Hair follicle dermal papilla cell (primary cell): ENCODE measurements around the gene DPY19L3. TPM values are rescaled to one million over a fixed set of nuclear protein-coding genes. Genes with fewer than 3 reads are reported as not detected.

Experiments
- total RNA-seq: library from RNA; depleted of rRNA; stranded (reverse); fragments of >200 nt; gene quantifications from 2 replicates; pipeline ENCODE4 v1.2.3, GENCODE V29; 2012

DPY19L3 gene, protein sequence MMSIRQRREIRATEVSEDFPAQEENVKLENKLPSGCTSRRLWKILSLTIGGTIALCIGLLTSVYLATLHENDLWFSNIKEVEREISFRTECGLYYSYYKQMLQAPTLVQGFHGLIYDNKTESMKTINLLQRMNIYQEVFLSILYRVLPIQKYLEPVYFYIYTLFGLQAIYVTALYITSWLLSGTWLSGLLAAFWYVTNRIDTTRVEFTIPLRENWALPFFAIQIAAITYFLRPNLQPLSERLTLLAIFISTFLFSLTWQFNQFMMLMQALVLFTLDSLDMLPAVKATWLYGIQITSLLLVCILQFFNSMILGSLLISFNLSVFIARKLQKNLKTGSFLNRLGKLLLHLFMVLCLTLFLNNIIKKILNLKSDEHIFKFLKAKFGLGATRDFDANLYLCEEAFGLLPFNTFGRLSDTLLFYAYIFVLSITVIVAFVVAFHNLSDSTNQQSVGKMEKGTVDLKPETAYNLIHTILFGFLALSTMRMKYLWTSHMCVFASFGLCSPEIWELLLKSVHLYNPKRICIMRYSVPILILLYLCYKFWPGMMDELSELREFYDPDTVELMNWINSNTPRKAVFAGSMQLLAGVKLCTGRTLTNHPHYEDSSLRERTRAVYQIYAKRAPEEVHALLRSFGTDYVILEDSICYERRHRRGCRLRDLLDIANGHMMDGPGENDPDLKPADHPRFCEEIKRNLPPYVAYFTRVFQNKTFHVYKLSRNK
- total RNA-seq = 32.4 and 39.6 TPM in 2 replicates

DNA sequence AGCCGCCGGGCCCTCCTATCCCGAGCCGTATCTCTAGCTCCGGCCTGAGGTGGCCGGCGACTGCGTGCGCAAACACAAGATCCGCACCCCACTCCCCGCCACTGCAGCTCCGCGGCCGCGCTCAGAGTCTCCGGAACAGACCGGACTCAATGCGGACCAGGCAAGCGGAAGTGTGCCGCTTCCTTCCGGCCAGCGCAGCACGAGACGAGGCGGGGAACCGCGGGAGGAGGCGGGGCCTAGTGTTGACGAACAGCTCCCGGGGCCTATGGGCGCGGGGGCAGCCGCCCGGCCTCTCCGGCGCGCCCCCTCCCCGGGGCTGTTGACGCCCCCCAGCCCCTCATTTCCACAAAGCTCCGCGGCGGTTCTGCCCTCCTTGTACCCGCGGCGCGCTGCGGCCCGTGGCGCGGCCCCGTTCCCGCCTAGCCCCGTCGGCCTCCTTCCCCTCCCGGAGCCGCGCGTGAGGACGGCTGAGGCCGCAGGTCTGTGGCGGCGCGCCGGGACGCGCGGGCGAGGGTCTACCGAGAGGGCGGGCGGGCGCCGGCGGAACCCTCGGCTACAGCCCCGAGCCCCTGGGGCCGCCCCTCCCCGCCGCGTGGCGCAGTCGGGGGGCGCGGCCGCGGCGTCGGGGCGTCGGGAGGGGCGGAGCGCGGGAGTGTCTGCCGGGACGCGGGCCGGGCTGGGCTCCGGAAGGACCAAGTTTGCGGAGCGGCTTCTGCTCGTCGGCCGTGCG is at the start of gene DPY19L3:
Gene DPY19L3, plus strand, starts transcription at position 340 of the 730 bp plus-strand sequence. CDS start 2,484 bp downstream, outside the sequence.

Other genes starting within 250 kb of the DPY19L3 start
- gene ZNF507, start 60.2 kb upstream of the DPY19L3 start, total RNA-seq = 15.3 and 15.6 TPM in 2 replicates
- 32.0 and 47.7 TPM in 2 replicates for gene PDCD5, start 175.4 kb downstream of the DPY19L3 start, total RNA-seq